Stimulated activated CD4-positive, alpha-beta T cell treated with anti-CD3 and anti-CD28 coated beads, Interleukin-1b, Interleukin-23, amount 100 ng/mL, for 1 hour (primary cell): Measurements from ENCODE around the gene CRYBA2.

ENCODE experiments used
- DNase-seq, 2 donors: peaks; one replicate each; pipeline ENCODE4 v3.0.0-alpha.2; 2020; ENCODE audit warnings: low read depth in 2 of 2

Gene CRYBA2

DNA sequence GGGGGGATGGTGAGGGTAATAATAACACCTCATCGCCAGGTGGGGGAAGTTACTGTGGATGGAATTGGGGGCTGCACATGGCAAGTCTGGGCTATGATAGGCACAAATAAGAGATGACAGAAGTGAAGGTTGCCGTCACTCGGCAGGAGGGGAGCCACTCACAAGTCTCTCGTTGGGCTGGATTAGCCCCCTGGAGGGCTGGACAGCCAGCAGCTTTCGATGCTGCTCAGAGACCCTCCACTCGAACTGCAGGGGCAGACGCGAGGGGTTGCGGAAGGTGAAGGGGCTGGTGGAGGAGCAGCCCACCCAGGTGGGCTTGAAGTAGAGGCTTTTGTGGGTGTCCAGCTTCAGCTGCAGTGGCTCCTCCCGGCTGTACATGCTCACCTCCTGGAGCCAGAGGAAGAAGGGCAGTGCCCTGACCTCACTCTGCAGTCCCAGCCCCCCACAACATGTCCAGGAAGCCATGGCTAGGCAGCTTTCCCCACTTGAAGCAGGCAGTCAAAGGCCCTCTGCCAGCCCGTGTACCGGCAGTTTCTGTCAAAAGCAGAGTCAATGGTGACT is 29.9 kb upstream of the CRYBA2 start:
- DNase-seq = no peak

DNA sequence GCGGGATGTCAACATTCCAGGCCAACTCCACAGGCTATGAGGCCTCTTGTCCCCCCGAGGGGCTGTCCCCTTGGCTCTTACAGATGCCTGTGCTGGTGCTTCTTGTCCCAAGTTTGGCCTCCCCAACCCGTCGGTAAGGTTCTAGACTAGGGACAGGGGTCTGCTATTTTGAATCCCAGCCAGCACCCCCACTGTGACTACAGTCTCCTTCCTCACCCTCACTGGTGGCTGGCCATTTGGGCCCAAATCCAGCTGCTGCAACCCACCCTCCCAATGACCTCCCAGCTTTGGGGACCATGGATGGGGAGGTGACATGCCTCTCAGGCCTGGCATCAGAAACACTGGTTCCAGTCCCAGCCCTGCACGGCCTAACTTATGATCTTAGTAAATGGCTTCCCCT is 29.4 kb upstream of the CRYBA2 start:
- no peak for DNase-seq

DNA sequence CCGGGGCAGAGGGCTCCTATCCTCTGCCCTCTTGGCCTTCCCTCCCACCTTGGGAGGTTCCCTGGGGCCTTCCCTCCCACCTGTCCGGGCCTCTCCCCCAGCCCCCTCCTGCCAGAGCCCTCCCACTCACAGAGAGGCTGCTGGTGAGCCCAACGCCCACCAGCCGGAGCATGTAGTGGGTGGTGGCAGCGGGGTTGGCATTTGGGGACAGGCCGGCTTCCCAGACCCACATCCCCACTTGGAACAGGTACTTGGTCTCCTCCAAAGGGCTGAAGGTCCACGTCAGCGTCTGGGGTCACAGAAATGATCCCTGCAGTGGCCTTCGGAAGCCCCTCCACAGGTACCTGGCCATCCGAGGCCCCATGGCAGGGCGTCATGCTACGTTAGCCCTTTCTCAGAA is 28.8 kb upstream of the CRYBA2 start:
- no peak for DNase-seq

DNA sequence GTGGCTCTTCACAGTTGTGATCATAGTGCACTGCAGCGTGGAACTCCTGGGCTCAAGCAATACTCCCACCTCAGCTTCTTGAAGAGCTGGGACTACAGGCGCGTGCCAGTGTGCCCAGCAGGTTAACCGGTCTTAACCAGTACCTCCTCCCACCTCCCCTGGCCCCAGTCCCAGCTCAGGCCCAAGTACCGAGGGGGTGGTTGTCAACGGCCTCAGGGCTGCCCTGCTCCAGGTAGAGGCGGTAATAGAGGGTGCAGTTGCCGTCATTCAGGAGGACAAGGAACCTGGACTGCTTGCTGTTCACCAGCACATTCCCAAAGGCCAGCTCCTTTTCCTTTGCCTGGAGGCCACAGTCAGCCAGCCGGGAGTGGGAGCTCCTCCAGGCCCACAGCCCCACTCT is 28.4 kb upstream of the CRYBA2 start:
- no peak for DNase-seq

DNA sequence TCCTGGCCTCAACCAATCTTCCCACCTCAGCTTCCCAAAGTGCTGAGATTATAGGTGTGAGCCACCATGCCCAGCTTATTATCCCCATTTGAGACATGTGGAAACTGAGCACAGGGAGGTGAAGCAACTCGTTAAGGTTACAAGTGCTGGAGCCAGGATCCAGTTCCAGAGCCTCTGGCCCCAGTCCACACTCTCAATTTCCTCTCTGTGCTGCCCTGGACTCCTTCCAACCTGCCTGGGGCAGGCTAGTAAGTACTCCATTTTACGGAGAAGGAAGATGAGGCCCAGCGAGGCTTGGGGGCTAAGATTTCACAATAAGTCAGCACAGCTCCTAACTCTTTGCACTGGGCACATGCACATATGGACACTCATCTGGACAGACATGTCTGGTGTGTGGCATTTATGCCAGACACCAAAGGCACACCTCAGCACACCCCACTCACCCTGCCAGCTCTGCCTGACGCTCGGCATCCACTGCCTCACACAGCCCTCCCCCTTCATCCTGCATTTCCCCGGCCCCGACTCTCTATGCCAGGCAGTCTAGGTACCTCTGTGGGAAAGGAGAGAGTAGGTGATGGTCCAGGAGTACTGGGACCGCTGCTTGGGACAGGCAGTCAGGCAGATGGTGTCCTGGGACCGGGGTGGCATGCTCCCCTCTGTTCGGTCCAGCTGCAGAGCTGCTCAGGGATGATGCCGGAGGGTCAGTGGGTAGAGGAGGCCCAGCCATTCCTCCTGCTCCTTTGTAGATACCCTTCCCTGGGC is 27.6 kb upstream of the CRYBA2 start:
- no peak for DNase-seq

DNA sequence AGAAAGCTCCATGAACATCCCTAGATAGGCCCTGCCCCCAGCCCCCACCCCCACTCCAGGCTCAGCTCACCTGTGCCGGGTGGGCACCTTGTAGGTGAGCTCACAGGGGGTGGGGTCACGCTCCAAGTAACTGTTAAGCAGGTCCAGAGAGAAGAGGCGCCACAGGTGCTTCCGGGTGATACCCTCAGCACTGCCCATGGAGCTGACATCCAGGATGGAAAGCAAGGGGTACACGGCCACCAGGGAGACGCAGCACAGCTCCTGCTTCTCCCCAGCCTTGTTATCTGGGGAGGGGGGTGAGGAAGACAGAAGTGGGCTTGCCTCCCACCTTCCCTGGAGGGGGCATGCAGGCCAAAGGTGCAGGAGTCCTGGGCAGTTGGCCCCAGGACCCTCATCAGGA is 26.2 kb upstream of the CRYBA2 start:
- DNase-seq = no peak

DNA sequence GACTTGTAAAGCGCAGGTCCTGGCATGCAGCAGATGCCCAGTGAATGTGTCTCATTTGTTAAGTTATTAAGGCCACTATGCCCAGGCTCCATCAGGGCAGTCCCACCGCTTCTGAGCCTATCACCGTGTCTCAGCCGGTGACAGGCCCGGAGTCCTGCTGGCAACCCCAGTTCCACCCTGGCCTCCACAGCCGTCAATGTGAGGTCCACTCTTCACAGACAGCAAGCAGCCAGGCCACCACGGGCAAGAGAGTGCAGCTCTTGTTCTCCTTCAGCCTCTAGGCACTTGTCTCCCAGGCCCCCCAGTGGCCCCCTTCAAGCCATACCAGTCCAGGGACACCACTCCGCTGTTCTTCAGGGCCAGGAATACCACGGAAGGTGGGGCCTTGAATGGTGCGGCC is 25.5 kb upstream of the CRYBA2 start:
- no peak for DNase-seq

DNA sequence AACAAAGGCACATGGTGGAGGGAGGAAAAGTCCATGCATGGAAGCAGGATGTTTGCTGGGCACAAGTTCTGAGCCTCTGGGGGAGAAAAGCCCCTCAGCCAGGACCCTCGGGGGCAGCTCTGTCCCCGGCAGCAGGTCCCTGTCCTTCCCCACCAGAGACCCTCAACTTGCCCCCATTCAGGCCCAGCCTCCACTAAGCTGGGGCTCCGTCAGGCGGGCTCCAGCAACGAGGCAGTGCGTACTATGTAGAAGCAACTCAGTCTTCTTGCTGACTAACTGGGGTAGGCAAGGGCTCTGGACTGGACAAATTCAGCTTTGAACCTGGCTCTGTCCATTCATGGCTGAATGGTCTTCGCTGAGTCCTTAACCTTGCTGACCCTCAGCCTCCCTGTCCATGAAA is 25.1 kb upstream of the CRYBA2 start:
- DNase-seq = no peak

DNA sequence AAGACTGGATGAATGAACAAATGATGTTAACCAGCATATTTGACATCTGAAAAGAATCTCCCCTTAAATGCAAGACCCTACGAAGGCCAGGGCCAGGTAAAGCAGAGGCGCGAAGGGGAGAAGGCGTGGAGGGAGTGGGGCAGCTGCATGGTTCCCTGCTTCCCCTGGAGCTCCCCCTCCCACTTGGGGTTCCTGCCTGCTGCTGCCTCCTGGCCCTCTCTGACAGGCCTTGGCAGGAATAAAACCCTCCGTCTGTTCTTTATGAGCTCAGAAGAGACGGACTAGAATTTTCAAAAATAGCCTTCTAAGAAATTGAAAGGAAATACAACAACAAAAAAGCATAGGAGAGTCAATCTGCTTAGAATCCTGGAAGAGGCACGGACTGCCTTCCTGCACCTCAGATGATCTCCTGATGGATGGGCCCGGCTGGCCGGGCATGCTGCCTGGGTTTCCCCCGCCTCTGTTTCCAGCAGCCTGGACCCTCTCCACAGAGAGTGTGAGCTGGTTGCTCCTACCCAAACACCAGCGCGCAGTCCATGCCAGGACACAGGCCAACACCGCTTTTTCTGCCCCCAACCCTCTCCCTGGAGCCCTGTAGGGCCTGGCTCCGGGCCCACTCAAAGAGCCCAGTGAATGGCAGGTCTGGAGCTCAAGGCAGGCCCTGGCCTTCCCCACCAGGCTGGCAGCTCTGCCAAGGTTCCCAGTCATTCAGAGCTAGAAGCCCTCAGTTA is 24.1 kb upstream of the CRYBA2 start:
- no peak for DNase-seq

DNA sequence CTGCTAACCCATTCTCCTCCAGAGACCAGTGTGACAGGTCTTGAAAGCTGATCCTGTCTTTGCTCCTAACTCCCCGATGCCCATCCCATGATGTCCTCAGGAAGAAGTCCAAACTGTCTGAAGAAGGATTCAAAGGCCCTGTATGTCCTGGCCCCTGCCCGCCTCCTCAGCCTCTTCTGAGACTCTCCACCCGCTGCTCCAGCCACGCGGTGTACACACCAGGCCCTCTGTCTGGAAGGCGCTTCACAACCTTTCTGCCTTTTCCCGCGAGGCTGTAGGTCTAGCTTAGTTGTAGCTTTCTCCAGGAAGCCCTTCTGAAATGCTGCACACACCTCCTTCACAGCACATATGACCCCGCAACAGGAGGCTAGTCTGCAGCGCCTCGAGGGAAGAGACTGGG is 23.5 kb upstream of the CRYBA2 start:
- DNase-seq = no peak

DNA sequence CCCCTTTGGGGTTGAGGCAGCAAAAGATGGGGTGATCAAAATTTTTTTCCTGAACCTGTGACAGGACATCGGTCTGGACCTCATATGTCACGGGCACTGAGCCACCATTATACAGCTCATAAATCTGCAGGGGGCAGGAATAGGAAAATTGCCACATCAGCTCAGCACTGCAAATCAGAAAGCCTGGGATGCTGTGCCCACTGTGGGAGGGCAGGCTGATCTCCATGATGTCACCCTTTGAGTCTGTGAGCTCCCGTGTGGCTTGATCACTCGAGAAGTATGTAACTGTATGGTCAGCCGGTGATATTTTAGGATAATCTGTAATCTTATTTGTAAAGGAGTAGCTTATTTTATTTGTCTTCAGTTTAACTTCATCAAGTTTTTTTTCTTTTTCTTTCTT is 17.7 kb upstream of the CRYBA2 start:
- no peak for DNase-seq

DNA sequence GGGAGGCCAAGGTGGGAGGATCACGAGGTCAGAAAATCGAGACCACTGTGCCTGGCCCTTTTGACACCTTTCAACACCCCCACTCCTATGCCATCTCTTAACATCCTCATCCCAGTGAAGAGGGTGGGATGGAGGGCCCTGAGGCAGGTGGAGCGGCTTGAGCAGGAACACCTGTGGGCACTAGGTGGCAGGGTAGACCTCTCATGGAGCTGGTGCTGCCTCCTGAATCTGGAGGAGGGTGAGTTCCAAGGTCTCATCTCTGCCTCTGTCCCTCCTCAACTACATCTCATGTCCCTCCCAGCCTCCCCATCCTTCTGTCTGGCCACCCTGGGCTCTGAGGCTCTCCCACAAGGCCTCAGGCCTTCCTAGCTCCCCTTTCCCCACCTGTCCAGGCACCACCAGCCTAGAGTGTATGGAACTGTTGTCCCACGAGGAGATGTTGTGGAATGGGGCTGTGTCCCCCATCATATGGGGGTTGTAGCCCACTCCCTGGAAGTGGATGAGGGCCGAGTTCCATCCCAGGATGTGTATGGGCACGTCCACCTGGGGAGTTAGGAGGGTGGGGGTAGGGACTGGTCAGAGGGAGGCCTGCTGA is 17.0 kb upstream of the CRYBA2 start:
- no peak for DNase-seq

DNA sequence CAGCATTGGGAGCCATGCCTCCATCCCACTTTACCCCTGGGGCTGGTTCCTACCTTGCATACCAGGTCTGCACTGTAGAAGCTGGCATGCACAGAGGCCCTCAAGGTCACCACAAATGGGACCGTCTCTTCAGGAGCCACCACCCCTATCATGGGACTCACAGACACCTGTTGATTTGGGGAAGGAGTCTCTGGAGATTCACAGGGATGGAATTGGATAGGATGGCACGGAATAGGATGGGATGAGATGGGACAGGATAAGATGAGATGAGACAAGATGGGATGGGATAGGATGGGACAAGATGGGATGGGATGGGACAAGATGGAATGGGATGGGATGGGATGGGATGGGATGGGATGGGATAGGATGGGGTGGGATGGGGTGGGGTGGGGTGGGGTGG is 16.1 kb upstream of the CRYBA2 start:
- DNase-seq = no peak

DNA sequence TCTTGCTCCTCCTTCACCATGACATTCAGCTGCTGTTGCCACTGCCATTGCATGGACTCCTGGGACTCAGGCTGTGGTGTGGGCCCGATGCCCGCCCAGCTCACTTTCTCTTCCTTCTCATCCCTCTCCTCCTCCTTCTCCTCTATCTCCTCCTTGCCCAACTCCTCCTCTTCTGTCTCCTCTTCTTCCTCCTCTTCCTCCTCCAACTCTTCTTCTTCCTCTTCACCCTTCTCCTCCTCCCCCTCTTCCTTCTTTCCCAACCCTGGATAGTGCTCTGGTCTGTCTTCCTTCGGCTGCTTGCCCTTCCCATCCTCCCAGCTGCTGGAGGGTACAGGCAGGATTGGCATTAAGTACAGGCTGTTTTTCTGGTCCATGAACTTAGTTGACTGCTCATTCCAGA is 10.8 kb upstream of the CRYBA2 start:
- DNase-seq = no peak

DNA sequence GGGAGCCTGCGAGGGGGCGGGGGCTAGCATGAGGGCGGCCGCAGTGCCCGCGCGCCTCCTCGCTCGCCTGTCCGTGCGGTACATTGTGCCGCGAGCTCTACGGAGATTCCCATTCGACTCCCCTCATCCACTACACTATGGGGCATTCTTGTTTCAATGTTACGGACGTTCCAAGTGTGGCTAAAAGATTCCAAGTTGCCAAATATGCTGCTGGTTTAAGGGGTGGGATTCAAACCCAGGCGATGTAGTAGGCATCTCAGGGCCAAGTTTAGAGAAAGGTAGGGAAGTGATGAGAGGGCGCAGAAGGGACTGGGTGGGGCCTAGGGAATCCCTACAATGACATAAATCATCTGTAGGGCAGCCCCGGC is 10.0 kb upstream of the CRYBA2 start:
- DNase-seq = no peak

DNA sequence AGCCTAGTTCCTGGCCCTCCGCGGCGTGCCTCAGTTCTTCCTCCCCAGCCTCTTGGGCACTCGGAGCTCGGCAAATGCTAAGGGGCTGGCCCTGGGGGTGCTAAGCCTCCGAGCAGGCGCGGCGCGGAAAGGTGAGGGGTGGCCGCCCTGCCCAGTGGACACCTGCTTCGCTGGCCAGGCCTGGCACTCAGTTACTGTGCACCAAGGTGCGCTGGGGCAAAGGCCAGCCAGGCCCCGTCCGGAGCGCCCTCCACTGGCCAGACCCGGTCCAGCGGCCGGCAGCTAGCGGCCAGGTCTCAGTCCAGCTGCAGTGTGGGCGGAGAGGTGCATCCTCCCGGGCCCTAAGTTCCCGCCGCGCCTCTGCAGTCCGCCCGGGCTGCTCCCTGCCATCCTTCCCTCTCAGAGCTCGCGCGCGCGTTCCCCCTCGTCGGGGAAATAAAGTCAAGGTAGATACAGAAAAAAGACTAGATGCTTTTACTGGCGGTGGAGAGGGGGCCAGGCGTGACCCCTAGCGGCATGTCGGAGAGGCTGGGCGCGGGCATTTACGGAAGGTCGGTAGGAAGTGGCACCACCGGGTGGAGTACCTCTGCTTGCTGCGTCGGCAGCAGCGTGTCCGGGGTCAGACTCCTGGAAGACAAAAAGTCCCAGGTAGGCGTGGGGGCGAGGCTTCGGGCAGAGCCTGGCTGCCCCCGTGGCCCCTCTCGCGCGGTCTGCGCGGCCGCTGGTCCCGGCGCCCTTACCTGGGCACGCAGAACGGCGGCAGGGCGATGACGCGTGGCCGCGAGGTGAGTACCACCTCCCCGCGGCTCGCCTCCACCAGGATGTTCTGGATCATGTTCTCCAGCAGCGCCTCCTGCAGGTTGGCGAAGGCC is 9.4 kb upstream of the CRYBA2 start:
- no peak for DNase-seq

DNA sequence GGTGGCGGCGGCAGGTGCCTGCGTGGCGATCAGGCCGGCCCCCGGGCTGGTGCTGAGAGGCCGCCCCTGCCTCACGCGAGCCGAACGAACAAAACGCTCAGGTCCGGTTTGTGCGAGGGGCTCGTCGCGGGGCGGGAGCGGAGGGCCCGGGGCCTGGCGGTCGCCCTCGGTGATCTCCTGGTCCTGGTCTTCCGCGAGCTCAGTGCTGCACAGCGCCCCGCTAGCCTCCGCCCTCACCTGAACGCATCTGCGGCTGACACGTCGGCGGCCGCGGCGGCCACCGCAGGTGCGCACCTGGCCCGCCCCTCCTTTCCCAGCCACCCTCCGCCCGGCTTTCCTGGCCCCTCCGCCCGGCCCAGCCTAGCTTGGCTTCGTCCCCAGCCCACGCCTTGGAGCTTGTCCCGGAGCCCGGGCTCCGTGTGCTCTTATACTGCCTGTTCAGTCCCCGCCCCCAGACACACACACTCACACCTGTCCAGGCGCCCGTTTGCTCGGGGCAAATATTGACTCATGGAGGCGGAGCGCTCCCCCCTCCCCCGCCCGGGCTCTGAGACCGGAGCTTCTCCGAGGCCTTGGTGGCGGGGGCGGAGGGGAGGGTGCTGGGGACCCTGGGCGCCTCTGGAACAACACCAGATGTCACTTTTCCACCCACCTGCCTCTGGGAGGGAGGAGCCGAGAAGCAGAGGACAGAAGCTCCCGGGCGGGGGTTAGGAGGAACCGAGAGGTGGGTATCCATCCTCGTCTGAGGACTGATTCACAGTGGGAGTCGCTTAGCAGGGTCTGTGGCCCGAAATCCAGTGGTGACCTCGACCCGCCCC is 8.6 kb upstream of the CRYBA2 start:
- DNase-seq = no peak

DNA sequence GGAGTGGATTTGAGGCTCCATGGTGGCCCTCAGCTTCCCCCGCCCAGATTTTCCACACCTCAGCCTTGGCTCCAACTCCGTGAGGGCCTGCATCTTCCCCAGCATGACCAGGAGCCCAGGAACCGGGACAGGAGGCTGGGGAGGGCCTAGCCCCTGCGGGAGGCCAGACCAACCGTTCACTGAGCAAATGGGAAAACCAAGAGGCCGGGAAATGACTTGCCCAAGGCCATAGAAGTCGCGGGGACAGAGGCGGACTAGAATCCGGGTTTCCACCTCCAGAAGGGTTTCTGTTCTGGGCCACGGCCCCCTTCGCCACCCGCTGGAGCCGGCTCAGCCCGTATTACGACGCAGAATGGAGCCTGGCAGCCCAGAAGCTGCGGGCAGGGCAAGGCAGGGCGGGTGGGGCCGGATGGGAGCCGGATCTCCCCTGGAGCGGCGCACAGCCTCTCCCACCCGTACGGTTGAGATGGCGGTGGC is 7.9 kb upstream of the CRYBA2 start:
- no peak for DNase-seq

DNA sequence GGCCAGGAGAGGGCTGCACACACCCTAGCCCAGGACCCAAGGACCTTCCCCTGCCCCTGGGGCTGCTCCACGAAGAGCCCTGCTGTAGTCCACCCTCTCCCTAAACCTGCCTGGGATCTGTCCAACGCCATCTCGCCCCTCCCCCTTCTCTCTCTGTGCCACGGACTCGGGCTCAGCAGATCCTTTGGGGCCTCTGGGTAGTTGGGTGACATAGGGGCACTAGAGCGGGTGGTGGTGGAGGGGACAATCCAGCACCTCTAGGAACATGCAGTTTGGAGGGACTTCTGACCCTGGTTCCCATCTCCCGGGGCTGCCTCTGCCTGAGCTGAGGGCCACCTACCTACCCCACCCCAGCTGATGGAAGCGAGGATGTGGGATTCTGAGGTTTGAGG is 7.3 kb upstream of the CRYBA2 start:
- no peak for DNase-seq

DNA sequence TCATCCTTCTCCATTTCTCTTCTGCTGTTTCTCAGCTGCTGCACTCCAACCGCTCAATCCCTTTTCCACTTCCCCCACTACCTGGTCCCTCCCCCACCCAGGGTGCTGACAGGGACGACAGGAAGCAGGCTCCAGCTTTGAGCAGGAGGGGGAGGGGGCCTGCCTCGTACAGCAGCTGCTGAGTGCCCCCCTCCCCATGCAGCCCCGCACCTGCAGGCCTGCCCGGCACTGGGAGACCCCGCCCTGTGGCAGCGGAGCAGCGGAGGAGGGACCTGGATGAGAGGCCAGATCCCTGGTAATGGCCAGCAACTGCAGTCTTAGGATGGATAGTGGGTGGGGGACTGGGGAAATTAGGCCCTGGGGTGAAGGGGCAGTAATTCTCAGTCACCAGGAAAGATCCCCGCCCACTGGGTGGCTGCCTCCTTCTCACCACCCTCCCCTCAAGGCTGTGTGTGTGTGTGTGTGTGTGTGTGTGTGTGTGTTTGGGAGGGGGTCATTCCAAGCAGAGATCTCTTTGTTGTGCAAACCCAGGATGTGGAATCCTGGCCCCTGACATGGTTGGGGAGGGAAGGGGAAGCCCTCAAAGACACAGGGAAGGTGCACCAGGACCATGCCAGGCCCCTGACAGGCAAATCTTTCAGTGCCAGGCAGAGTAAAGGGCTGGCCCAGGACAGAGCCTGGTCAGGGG is 6.8 kb upstream of the CRYBA2 start:
- no peak for DNase-seq
